HepG2 (cell line): Measurements from ENCODE around the gene RTP3. TPM values are rescaled to one million over a fixed set of nuclear protein-coding genes. Genes with fewer than 3 reads are reported as not detected.

Experiments used
- ATAC-seq: fragments of 200-7000 bp; cut with Tn5 transposase; 3 replicates; pipeline ENCODE4 v1.9.1; 2020; ENCODE audit warnings: mild to moderate bottlenecking, moderate library complexity
- BruUV-seq: library from RNA; stranded (reverse); fragments of 400-500 nt; replicated peaks from 2 replicates; lab custom pipeline; 2021; lab: Mats Ljungman, UMichigan
- CTCF ChIA-PET: fragments of 300-600 bp; formaldehyde crosslinking; extraction: SDS; loops from one replicate; lab custom pipeline; 2021; ENCODE audit warnings: low total read pairs, inconsistent platforms, low intra/inter-chr PET ratio; lab: Yijun Ruan, JAX
- POLR2A ChIA-PET: fragments of 350-600 bp; sonication (Branson Sonifier 250); formaldehyde crosslinking; loops from one replicate; lab custom pipeline; 2020; ENCODE audit warnings: antibody characterized with exemption, inconsistent platforms; lab: Yijun Ruan, JAX
- DNase-seq: peaks from one replicate; pipeline ENCODE4 v3.0.0-alpha.2; 2015; ENCODE audit warnings: low spot score
- FAIRE-seq: peaks from 3 replicates; lab custom pipeline; 2011; peaks lifted over from hg19 to GRCh38; lab: Jason Lieb, UNC
- H2AFZ ChIP-seq: one replicate; pipeline ENCODE4 v1.6.1; 2011; ENCODE audit warnings: low read length, inconsistent platforms
- H3K27ac ChIP-seq: fragments of 300-600 bp; 3 replicates; pipeline ENCODE4 v1.8.0; 2011; ENCODE audit warnings: mixed run types, mild to moderate bottlenecking, mixed read lengths, low read length, inconsistent platforms; ENCODE audit not compliant: insufficient read depth; ENCODE audit errors: extremely low read length
- H3K27me3 ChIP-seq, 2 experiments: fragments of 200-600 bp in 1 of 2; 2 replicates in 1 of 2; 3 replicates in 1 of 2; pipeline versions ENCODE4 v1.6.0 to v1.8.0; 2011; ENCODE audit warnings: low read length in 2 of 2, mild to moderate bottlenecking in 2 of 2, moderate library complexity in 2 of 2, inconsistent platforms in 1 of 2; ENCODE audit not compliant: insufficient read depth in 2 of 2, control insufficient read depth in 1 of 2
- H3K36me3 ChIP-seq, 2 experiments: fragments of 200-600 bp in 1 of 2; replicated peaks in 1 of 2; 2 replicates in 1 of 2; 3 replicates in 1 of 2; pipeline versions ENCODE4 v1.5.1 to v1.8.0; 2011; ENCODE audit warnings: low read length in 2 of 2, inconsistent platforms in 1 of 2; ENCODE audit not compliant: insufficient read depth in 2 of 2, control insufficient read depth in 1 of 2
- H3K4me1 ChIP-seq: 2 replicates; pipeline ENCODE4 v1.5.1; 2012; ENCODE audit warnings: low read length, inconsistent platforms; ENCODE audit not compliant: insufficient read depth
- H3K4me2 ChIP-seq: 2 replicates; pipeline ENCODE4 v1.6.0; 2011; ENCODE audit warnings: low read depth, low read length, inconsistent platforms
- H3K4me3 ChIP-seq, 3 experiments: fragments of 200-600 bp in 1 of 3; sonication (generic), shearing (Covaris generic) in 1 of 3; replicated peaks in 1 of 3; 2 replicates each; pipeline ENCODE4 v1.5.1; 2011 to 2016; ENCODE audit warnings: low read length in 3 of 3, inconsistent platforms in 2 of 3, low read depth in 2 of 3, mild to moderate bottlenecking in 2 of 3, control low read depth in 1 of 3, mixed read lengths in 1 of 3; ENCODE audit not compliant: insufficient read depth in 1 of 3
- H3K79me2 ChIP-seq: one replicate; pipeline ENCODE4 v1.6.1; 2011; ENCODE audit warnings: low read length, inconsistent platforms; ENCODE audit not compliant: insufficient read depth
- H3K9ac ChIP-seq: 2 replicates; pipeline ENCODE4 v1.6.0; 2011; ENCODE audit warnings: mild to moderate bottlenecking, low read depth, low read length, inconsistent platforms; ENCODE audit not compliant: insufficient read depth
- H3K9me3 ChIP-seq: 2 replicates; pipeline ENCODE4 v1.5.1; 2012; ENCODE audit warnings: mild to moderate bottlenecking, low read length
- H4K20me1 ChIP-seq: 2 replicates; pipeline ENCODE4 v1.6.0; 2011; ENCODE audit warnings: inconsistent platforms, mild to moderate bottlenecking, low read length, moderate library complexity; ENCODE audit not compliant: insufficient read depth
- AHR ChIP-seq: IDR thresholded peaks from 2 replicates; pipeline ENCODE4 v1.6.1; 2018; ENCODE audit warnings: missing genetic modification reagents, missing compliant biosample characterization
- ATF7 ChIP-seq, 2 experiments: fragments of 450-650 bp in 1 of 2; sonication (generic) in 1 of 2; formaldehyde crosslinking in 1 of 2; IDR thresholded peaks; 2 replicates each; pipeline versions ENCODE4 v1.4.0 to v1.6.1; 2016 to 2020; ENCODE audit warnings: antibody characterized with exemption in 1 of 2, mild to moderate bottlenecking in 1 of 2, missing genetic modification reagents in 1 of 2
- GPBP1L1 ChIP-seq: sonication (generic); formaldehyde crosslinking; IDR thresholded peaks from 2 replicates; pipeline ENCODE4 v1.5.0; 2020; ENCODE audit warnings: mild to moderate bottlenecking, missing genetic modification reagents
- IRX3 ChIP-seq: sonication (generic); formaldehyde crosslinking; IDR thresholded peaks from 2 replicates; pipeline ENCODE4 v1.8.1; 2023; ENCODE audit warnings: mild to moderate bottlenecking, low read depth, missing genetic modification reagents, borderline replicate concordance
- LCORL ChIP-seq, 2 experiments: fragments of 450-650 bp in 1 of 2; sonication (generic) in 1 of 2; formaldehyde crosslinking in 1 of 2; IDR thresholded peaks; 2 replicates each; pipeline versions ENCODE4 v1.5.0 to v1.6.1; 2017 to 2020; ENCODE audit warnings: antibody characterized with exemption in 1 of 2, missing genetic modification reagents in 1 of 2
- NKX3-1 ChIP-seq: sonication (generic); formaldehyde crosslinking; IDR thresholded peaks from 2 replicates; pipeline ENCODE4 v1.5.0; 2020; ENCODE audit warnings: missing genetic modification reagents
- PHF21A ChIP-seq: sonication (generic); formaldehyde crosslinking; IDR thresholded peaks from 2 replicates; pipeline ENCODE4 v1.5.0; 2020; ENCODE audit warnings: mild to moderate bottlenecking, missing genetic modification reagents
- PHF8 ChIP-seq: sonication (generic); formaldehyde crosslinking; IDR thresholded peaks from 2 replicates; pipeline ENCODE4 v1.5.0; 2020; ENCODE audit warnings: missing genetic modification reagents
- ZNF12 ChIP-seq: sonication (generic); formaldehyde crosslinking; IDR thresholded peaks from 2 replicates; pipeline ENCODE4 v1.5.0; 2020; ENCODE audit warnings: missing genetic modification reagents
- ZNF768 ChIP-seq: sonication (generic); formaldehyde crosslinking; IDR thresholded peaks from 2 replicates; pipeline ENCODE4 v1.4.0; 2020; ENCODE audit warnings: missing genetic modification reagents
- ZNF776 ChIP-seq: sonication (generic); formaldehyde crosslinking; IDR thresholded peaks from 2 replicates; pipeline ENCODE4 v1.4.0; 2020; ENCODE audit warnings: mild to moderate bottlenecking, missing genetic modification reagents
- whole genome bisulfite sequencing: methylation state at CpG from one replicate; pipeline ENCODE4 v1.1.6; 2017; ENCODE audit warnings: low lambda C conversion rate; 5-methylcytosine and 5-hydroxymethylcytosine counted together
- in situ Hi-C: cut with HindIII; loops from 2 replicates; pipeline ENCODE4 v1.10.0; 2017; ENCODE audit warnings: low pct_unique_long_range_greater_than_20kb; ENCODE audit not compliant: extremely low pct_ligation_motif_present
- intact Hi-C: fragments of 100-400 bp; cut with micrococcal nuclease; formaldehyde crosslinking; loops from one replicate; pipeline ENCODE4 v1.10.0; 2022; ENCODE audit not compliant: unreplicated experiment
- polyA plus RNA-seq, 8 experiments: library from polyadenylated mRNA; depleted of rRNA in 3 of 8; stranded (reverse) in 7 of 8; unstranded in 1 of 8; fragments of >200 nt; fragmentation: Illumina TruSeq in 4 of 8; extraction: Trizol in 4 of 8; gene quantifications; 2 replicates each; pipeline versions ENCODE4 v1.2.1 to v1.2.3, GENCODE V29; 2011 to 2016; ENCODE audit warnings: low read depth in 4 of 8, missing spikeins in 1 of 8, mixed read lengths in 1 of 8; ENCODE audit not compliant: insufficient read depth in 1 of 8
- total RNA-seq, 5 experiments: library from RNA; depleted of rRNA; stranded (reverse); fragments of >200 nt; fragmentation: Illumina TruSeq; extraction: Trizol; gene quantifications; 2 replicates each; pipeline ENCODE4 v1.2.3, GENCODE V29; 2016; ENCODE audit warnings: low read depth in 1 of 5

RTP3 gene
- total and polyA plus RNA-seq, 2 of the 13 experiments (the other 11 are each of a cell fraction or from before 2014, with no cell fraction given), result 0.09 TPM; not detected in 1

GRCh38 chr3:46455231-46456115 is 42.3 kb upstream of the RTP3 start:
- H3K27ac ChIP-seq, result no peak overlapping the region
- no peaks in the 10 kb centered on the region for H3K36me3 ChIP-seq
- no peaks in the 10 kb centered on the region for H3K4me1 ChIP-seq
- H3K9ac ChIP-seq, result no peak overlapping the region
- FAIRE-seq, result no peak
- peak; percentile 50 for ATAC-seq
- POLR2A ChIA-PET, result no interaction called here
- intact Hi-C loops, result no loop called here
- no peaks in the 10 kb centered on the region for H4K20me1 ChIP-seq
- peaks cover 3 to 19% of the 10 kb centered on the region in 2 experiments; a peak in 3 of 5 replicates for H3K27me3 ChIP-seq
- no peak for DNase-seq
- in situ Hi-C loops, result no loop called here
- H3K4me2 ChIP-seq, result no peak overlapping the region
- no peak overlapping the region for H3K4me3 ChIP-seq
- 0 out of 2 replicates have a peak, but pooled peaks cover 1% of the 10 kb centered on the region for H3K9me3 ChIP-seq
- CTCF ChIA-PET, result no interaction called here
- no peaks in the 10 kb centered on the region for H3K79me2 ChIP-seq
- H2AFZ ChIP-seq, result no peak overlapping the region
- BruUV-seq, result no TSS peak
- TF ChIP-seq ZNF768 (CRISPR knock-in tag), result no peak
- no peak for TF ChIP-seq IRX3 (CRISPR knock-in tag)
- no peak for TF ChIP-seq LCORL (IDR thresholded peaks at IDR 0.05)
- TF ChIP-seq LCORL (CRISPR knock-in tag; IDR thresholded peaks at IDR 0.05), result no peak
- no peak for TF ChIP-seq ATF7 (IDR thresholded peaks at IDR 0.05)
- no peak for TF ChIP-seq ATF7 (CRISPR knock-in tag; IDR thresholded peaks at IDR 0.05)
- no peak for TF ChIP-seq ZNF776 (CRISPR knock-in tag)
- TF ChIP-seq ZNF12 (CRISPR knock-in tag), result no peak
- TF ChIP-seq NKX3-1 (CRISPR knock-in tag), result no peak
- no peak for TF ChIP-seq PHF8
- TF ChIP-seq AHR (CRISPR knock-in tag), result no peak
- no peak for TF ChIP-seq PHF21A (CRISPR knock-in tag)
- no peak for TF ChIP-seq GPBP1L1 (CRISPR knock-in tag)
- 24% methylated on average over 15 of the region's 21 CpGs for WGBS
